Neutrophil (primary cell): ENCODE results near the gene DSCAML1.

Experiments used
- H3K27ac ChIP-seq: fragments of 200-600 bp; sonication (generic); 2 replicates; pipeline ENCODE4 v1.5.1; 2016; ENCODE audit warnings: mild to moderate bottlenecking, moderate library complexity
- H3K27me3 ChIP-seq: fragments of 200-600 bp; sonication (generic); 2 replicates; pipeline ENCODE4 v1.6.0; 2016; ENCODE audit warnings: mild to moderate bottlenecking
- H3K36me3 ChIP-seq: fragments of 200-600 bp; sonication (generic); 2 replicates; pipeline ENCODE4 v1.5.1; 2017
- H3K4me1 ChIP-seq, 2 experiments: fragments of 200-600 bp in 1 of 2; sonication (generic) in 1 of 2; 1 replicate in 1 of 2; 2 replicates in 1 of 2; pipeline versions ENCODE4 v1.5.1 to v1.6.1; 2013 to 2016; ENCODE audit warnings: low read depth in 1 of 2, low read length in 1 of 2, mild to moderate bottlenecking in 1 of 2, moderate library complexity in 1 of 2; ENCODE audit not compliant: control insufficient read depth in 1 of 2, insufficient read depth in 1 of 2
- H3K4me3 ChIP-seq, 2 experiments: fragments of 200-600 bp in 1 of 2; sonication (generic) in 1 of 2; 1 replicate in 1 of 2; 2 replicates in 1 of 2; pipeline ENCODE4 v1.5.1; 2013 to 2016; ENCODE audit warnings: low read depth in 1 of 2, low read length in 1 of 2, mild to moderate bottlenecking in 1 of 2, moderate library complexity in 1 of 2
- H3K9me3 ChIP-seq: fragments of 200-600 bp; sonication (generic); 2 replicates; pipeline ENCODE4 v1.5.1; 2016
- TF ChIP-seq, protein P1 (sequence below): fragments of 200-600 bp; sonication (generic); IDR thresholded peaks from 2 replicates; pipeline ENCODE4 v1.5.1; 2016; ENCODE audit warnings: antibody characterized with exemption

Gene DSCAML1

DNA sequence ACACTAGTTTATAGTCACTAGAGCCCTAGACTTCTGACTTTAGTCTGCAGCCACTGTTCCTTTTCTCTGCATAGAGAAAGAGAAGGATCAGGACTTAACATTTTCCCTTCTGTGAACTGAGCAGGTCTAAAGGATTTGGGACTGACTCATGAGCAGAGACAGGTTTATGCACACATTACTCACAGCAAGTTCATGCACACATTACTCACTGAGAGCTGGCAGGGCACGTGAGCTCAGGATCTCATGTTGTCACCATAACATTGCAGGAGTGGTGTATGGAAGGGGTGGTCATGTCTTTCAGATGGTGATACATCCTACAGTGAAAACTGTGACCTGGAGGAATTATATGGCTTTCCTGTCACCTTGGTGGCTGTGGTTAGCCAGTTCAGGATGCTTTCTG is 413.0 kb downstream of the DSCAML1 start:
- H3K4me3 ChIP-seq: no peak overlapping the region
- H3K36me3 ChIP-seq: peaks cover 25% of the 10 kb centered on the region
- H3K4me1 ChIP-seq: no peaks in the 10 kb centered on the region
- no peaks in the 10 kb centered on the region for H3K27me3 ChIP-seq
- TF ChIP-seq, protein P1, sequence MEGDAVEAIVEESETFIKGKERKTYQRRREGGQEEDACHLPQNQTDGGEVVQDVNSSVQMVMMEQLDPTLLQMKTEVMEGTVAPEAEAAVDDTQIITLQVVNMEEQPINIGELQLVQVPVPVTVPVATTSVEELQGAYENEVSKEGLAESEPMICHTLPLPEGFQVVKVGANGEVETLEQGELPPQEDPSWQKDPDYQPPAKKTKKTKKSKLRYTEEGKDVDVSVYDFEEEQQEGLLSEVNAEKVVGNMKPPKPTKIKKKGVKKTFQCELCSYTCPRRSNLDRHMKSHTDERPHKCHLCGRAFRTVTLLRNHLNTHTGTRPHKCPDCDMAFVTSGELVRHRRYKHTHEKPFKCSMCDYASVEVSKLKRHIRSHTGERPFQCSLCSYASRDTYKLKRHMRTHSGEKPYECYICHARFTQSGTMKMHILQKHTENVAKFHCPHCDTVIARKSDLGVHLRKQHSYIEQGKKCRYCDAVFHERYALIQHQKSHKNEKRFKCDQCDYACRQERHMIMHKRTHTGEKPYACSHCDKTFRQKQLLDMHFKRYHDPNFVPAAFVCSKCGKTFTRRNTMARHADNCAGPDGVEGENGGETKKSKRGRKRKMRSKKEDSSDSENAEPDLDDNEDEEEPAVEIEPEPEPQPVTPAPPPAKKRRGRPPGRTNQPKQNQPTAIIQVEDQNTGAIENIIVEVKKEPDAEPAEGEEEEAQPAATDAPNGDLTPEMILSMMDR: no peak
- H3K27ac ChIP-seq: no peak overlapping the region
- H3K9me3 ChIP-seq: no peaks in the 10 kb centered on the region

DNA sequence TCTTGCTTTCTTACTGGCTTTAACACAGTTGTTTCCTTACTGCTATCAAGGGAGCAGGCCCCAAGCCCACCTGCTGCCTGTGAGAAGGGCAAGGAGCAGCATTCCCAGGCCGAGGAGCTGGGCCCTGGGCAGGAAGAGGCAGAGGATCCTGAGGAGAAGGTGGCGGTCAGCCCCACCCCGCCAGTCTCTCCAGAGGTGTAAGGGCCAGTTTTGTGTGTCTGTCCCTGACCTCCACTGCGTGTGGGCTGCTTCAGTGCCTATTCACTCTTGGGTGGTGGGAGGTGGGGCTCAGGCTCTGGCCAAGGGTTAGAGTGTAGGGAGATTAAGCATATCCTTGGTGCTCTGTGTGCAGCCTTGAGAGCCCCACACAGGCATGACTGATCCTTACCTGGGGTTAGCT is 414.3 kb downstream of the DSCAML1 start:
- no peaks in the 10 kb centered on the region for H3K4me1 ChIP-seq
- H3K4me3 ChIP-seq: no peak overlapping the region
- peaks cover 21% of the 10 kb centered on the region for H3K36me3 ChIP-seq
- no peaks in the 10 kb centered on the region for H3K27me3 ChIP-seq
- no peak overlapping the region for H3K27ac ChIP-seq
- no peaks in the 10 kb centered on the region for H3K9me3 ChIP-seq
- TF ChIP-seq, protein P1: no peak

DNA sequence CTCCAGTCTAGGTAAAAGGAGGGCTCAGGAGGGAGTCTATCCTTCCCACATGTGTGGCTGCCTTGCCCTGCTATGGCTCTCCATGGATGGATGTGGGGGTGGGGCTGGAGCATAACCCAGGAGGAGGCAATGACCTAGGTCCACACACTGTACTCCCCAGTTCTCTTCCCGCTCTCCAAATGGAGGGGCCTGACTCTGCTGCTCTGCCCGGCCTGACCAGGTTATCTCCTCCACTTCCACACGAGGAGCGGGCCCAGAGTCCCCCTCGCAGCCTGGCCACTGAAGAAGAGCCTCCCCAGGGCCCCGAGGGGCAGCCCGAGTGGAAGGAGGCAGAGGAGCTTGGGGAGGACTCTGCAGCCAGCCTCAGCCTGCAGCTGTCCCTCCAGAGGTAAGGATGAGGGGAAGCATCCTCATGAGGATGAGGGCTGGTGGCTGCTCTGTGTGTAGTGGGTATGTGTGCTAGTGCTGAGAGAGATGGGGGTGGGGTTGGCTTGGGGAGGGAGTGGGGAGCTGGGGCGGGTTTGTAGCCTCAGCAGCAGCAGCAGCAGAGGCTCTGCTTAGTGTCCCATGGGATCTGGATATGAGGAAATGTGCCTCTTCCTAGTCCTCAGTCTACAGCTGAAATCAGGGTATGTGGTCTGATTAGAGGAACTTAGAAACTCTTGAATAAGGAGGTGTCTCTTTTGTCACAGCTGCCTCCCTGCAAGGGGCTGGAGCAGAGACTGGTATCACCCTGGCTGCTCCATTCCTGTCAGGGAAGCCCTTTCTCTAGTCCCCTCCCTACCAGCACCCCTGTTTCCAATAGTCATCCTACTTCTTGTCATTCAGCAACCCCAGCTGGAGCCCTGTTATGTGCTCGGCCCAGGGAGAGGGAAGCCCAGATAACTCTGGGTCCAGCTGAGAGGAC is 415.3 kb downstream of the DSCAML1 start:
- Histone ChIP-seq H3K4me1 (no peaks in the 10 kb centered on the region), H3K9me3 (no peaks in the 10 kb centered on the region), H3K4me3 (no peak overlapping the region), H3K27me3 (no peaks in the 10 kb centered on the region), H3K36me3 (peaks cover 17% of the 10 kb centered on the region), H3K27ac (no peak overlapping the region)
- TF ChIP-seq, protein P1: no peak

DNA sequence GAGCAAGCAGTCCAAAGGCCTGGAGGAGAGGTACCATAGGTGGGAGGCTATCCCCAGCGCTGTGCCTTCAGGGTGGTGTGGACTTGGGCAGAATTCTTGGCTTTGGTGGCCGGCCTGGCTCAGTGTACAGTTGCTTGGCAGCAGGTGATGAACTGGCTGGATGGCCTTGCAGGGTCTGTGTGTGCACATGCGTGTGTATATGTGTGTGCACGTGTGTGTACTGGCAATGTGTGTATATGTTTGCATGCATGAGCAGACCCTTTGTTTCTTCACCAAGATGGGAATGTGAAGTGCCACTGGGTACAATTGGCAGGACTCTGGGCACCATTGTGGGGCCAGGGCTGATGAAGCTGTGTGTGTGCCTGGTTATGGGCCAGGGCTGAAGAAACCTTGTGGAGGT is 416.3 kb downstream of the DSCAML1 start:
- no peak overlapping the region for H3K27ac ChIP-seq
- no peak overlapping the region for H3K4me3 ChIP-seq
- H3K9me3 ChIP-seq: no peaks in the 10 kb centered on the region
- no peaks in the 10 kb centered on the region for H3K27me3 ChIP-seq
- peaks cover 27% of the 10 kb centered on the region for H3K36me3 ChIP-seq
- TF ChIP-seq, protein P1: no peak
- no peaks in the 10 kb centered on the region for H3K4me1 ChIP-seq

DNA sequence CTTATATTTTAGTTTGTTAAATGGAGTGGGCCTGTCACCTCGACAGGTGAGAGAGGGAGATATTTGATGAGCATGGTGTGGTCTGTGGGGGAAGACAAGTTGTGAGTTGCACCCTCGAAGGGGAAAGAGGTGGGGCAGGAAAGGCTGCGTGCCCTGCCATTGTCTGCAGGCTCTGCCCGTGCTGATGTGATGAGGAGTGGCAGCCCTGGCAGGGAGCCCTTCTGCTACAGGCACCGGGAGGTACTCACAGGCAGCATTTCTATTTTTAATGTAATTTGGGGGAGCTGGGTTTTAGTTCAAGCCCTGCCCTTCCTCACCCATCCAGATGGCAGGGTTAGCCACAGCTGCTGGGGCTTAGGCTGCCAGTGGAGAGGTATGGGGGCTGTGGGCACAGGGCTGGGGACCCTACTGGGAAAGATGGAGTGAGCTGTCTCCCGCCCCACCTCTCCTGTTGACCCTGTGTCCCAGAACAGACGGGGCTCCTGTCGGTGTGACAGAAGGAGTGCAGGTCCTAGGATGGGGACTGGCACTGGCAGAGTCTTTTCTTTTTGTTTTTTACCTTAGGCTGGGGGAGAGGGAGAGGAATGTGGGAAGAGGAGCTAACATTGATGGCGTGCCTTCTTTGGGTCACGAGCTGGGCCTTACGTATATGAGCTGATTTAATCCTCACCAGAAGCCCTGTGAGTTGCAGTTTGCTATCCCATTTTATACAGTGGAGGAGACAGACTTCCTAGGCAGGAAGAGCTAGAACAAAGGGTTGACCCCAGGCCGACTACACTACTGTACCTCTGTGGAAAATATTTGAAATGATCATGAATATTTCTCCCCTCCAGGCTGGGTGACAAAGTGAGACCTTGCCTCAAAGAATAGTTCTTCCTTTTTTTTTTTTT is 417.8 kb downstream of the DSCAML1 start:
- no peaks in the 10 kb centered on the region for H3K9me3 ChIP-seq
- no peaks in the 10 kb centered on the region for H3K27me3 ChIP-seq
- no peak overlapping the region for H3K27ac ChIP-seq
- peaks cover 36% of the 10 kb centered on the region for H3K36me3 ChIP-seq
- H3K4me3 ChIP-seq: no peak overlapping the region
- TF ChIP-seq, protein P1: no peak
- no peaks in the 10 kb centered on the region for H3K4me1 ChIP-seq
